Kidney epithelial cell (primary cell): ENCODE results near the gene SPRN. TPM values are rescaled to one million over a fixed set of nuclear protein-coding genes. Genes with fewer than 3 reads are reported as not detected.

Source experiments
- DNase-seq: peaks from one replicate; pipeline ENCODE4 v3.0.0-alpha.2; 2010; ENCODE audit warnings: low read depth
- H3K27me3 ChIP-seq: 2 replicates; pipeline ENCODE4 v1.6.0; 2011; ENCODE audit warnings: low read length; ENCODE audit not compliant: control insufficient read depth, insufficient read depth
- H3K36me3 ChIP-seq: 2 replicates; pipeline ENCODE4 v1.5.1; 2011; ENCODE audit warnings: low read length; ENCODE audit not compliant: control insufficient read depth, insufficient read depth
- H3K4me3 ChIP-seq: 2 replicates; pipeline ENCODE4 v1.5.1; 2011; ENCODE audit warnings: low read depth, mild to moderate bottlenecking, control low read depth, low read length
- CTCF ChIP-seq: IDR thresholded peaks from 2 replicates; pipeline ENCODE4 v1.5.1; 2011; ENCODE audit warnings: mild to moderate bottlenecking, moderate library complexity, low read length, control low read depth, inconsistent platforms; ENCODE audit not compliant: insufficient read depth, poor library complexity, severe bottlenecking
- total RNA-seq: library from RNA; depleted of rRNA; stranded (reverse); fragments of >200 nt; gene quantifications from 2 replicates; pipeline ENCODE4 v1.2.3, GENCODE V29; 2015

The SPRN gene
- total RNA-seq, 1 donor from 2014 or later: 2.1 TPM

GRCh38 chr10:133454204-133454893, 29.9 kb upstream of the SPRN start:
- no peak for DNase-seq
- Histone ChIP-seq H3K36me3 (no peaks in the 10 kb centered on the region), H3K4me3 (no peak overlapping the region), H3K27me3 (no peaks in the 10 kb centered on the region)
- TF ChIP-seq CTCF: no peak

- no peaks in the 10 kb centered on the region for H3K27me3 ChIP-seq
- H3K4me3 ChIP-seq: no peak within 1 kb of the TSS
- no peak for TF ChIP-seq CTCF
- H3K36me3 ChIP-seq: no peaks in the 10 kb centered on the region
- DNase-seq: no peak
Observed at GRCh38 chr10:133453516-133454203, 29.2 kb upstream of the SPRN start, which contains the start of gene SCART1. SCART1 (plus strand) TSS chr10:133453945; CDS start chr10:133453998, 53 bp downstream.

GRCh38 chr10:133452453-133452852, 28.0 kb upstream of the SPRN start:
- DNase-seq: no peak
- H3K4me3 ChIP-seq: no peak overlapping the region
- no peaks in the 10 kb centered on the region for H3K27me3 ChIP-seq
- TF ChIP-seq CTCF: no peak
- no peaks in the 10 kb centered on the region for H3K36me3 ChIP-seq

- TF ChIP-seq CTCF: no peak
- H3K4me3 ChIP-seq: no peak overlapping the region
- no peaks in the 10 kb centered on the region for H3K36me3 ChIP-seq
- no peaks in the 10 kb centered on the region for H3K27me3 ChIP-seq
- no peak for DNase-seq
Observed at GRCh38 chr10:133451346-133451745, 26.9 kb upstream of the SPRN start.

GRCh38 chr10:133448120-133448519, 23.7 kb upstream of the SPRN start:
- TF ChIP-seq CTCF: no peak
- no peak for DNase-seq
- Histone ChIP-seq H3K4me3 (no peak overlapping the region), H3K36me3 (no peaks in the 10 kb centered on the region), H3K27me3 (no peaks in the 10 kb centered on the region)
